Measurements from ENCODE around the gene BEST1.
"Not testable (repeated sequence)": the region's sequence is repeated elsewhere in the genome, so short reads cannot be mapped to it uniquely, and the experiment has no call there.

BEST1 gene

DNA sequence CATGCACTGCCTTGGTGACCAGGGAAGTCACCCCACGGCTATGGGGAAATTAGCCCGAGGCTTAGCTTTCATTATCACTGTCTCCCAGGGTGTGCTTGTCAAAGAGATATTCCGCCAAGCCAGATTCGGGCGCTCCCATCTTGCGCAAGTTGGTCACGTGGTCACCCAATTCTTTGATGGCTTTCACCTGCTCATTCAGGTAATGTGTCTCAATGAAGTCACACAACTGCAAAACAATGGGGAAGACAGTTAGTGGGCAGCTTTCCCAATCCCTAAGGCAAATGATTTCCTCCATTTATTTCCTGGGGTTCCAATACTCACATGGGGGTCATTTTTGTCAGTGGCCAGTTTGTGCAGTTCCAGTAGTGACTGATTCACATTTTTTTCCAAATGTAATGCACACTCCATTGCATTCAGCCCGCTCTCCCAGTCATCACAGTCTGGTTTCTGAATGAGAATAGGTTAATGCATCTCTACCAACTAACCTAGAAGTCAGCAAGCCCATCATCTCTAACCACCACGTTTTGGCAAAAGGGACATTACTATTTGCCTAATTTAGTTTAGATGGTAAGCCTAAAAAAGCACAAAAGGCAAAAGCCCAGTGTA is 14.6 kb downstream of the BEST1 start:
- not testable (repeated sequence) for DNase-seq (ENCODE audit: low read depth)

DNA sequence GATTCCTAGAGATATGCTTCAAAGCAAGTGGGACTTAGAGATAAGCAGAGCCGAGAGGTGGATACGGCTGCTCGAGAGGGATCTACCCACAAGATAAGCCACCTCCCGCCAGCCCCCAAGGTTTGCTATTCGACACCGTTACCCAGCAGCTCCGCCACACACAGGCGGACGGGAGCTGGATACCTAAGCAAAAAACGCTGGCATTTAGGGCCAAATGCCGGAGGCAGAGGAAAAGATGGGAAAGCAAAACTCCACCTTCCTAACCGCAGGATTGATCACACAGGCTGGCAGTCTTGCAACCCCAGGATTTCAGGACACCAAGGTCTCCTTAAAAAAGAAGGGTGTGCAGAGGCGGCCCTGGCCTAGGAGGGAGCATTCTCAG is 16.6 kb downstream of the BEST1 start:
- DNase-seq (ENCODE audit: low read depth) = no peak

DNA sequence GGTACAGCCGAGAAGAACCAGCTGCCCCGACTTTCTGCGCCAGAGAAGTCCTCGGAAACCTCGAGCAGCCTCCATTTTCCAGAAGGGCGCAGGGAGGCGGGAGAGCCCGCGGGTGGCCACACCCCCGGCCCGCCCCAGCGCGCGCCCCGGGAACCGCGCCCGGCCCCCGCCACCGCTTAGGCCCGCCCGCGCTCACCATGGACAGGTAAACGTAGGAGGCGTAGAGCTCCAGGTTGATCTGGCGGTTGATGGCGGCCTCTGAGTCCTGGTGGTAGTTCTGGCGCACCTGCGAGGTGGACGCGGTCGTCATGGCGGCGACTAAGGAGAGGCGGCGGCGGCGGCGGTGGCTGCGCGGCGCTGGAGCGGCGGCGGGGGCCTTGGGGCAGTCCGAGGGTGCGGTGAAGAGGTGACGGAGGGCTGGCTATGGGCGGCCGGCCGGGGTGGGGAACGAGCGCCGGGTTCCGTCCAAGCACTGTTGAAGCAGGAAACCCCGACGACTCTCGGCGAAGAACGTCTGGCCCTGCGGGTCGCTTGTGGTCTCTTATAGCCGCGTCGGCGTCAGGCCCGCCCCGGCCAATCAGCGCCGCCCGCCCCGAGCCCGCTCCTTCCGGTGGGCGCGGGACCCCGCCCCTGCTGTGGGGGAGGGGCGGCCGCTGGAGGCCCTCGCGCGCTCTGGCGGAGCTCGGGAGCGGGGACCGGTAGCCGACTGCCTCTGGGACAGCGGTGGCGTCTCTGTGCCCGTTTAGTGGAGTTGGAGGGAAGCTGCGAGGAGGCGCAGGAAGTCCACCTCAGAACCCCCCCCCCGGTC is 17.2 kb downstream of the BEST1 start, which contains the start of gene FTH1:
Gene FTH1, minus strand, starts transcription at position 519 of the 808 bp plus-strand sequence. Its CDS starts 209 bp downstream, at position 310.
- peak; percentile 83 for DNase-seq (ENCODE audit: low read depth)

DNA sequence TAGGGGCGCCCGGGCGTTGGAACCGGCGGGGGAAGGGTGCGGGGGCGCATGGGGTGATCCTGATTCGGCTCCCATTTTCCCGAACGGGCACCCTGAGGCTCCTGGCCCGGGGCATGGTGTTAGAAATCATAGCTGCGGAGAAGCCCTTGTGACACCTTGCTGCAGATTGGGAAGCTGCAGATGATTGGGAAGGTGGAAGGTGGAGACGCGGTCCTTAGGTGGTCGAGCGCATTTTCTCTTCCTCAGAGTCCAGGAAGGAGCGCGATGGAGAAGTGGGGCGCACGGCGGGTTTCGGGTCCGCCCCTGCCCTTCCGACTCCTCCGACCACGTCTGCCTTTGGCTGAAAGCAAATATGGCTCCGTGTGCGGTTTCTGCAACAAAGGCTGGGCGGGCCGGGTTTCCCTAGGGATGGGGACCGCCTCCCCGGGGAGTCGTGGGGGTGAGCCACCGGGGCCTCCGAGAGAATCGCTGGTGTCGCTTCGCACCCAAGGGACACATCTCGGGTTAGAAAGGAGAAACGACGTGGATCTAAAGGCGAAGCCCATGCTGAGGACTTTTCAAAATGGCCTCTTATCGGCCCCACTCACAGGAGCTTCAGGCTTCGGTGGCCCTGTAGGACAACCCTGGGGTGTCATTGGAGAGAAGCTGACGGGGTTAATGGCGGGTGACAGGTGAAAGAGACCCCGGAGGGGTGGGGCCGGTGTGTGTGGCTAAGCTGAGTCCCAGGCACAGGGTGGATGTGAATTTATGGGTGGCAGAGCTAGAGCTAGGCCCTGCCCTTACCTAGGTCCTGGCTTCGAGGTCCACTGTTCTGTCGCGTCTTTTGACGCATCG is 18.0 kb downstream of the BEST1 start:
- DNase-seq (ENCODE audit: low read depth) = no peak

DNA sequence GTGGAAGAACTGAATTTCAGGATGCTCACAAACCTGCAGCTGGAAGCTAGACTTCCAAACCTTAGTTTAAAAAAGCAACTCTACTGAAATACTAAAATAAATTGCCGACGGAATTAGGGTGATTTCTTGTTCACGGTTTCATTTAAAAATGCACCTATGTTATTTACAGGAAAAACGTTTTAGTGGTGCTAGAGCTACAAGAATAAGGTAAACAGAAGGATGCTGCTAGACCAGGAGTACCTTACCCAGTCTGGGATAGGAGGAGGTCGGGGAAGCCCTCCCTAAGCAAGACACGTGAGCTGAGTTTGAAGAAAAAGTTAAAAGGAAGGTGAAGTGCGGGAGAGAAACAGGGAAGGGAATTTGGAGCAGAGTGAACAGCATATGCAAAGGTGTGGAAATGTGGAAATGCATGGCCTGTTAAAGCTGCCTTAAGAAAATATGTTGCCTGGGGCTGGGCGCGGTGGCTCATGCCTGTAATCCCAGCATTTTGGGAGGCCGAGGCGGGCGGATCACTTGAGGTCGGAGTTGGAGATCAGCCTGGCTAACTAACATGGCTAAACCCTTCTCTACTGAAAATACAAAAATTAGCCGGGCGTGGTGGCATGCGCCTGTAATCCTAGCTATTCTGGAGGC is 18.7 kb downstream of the BEST1 start:
- no peak for DNase-seq (ENCODE audit: low read depth)

DNA sequence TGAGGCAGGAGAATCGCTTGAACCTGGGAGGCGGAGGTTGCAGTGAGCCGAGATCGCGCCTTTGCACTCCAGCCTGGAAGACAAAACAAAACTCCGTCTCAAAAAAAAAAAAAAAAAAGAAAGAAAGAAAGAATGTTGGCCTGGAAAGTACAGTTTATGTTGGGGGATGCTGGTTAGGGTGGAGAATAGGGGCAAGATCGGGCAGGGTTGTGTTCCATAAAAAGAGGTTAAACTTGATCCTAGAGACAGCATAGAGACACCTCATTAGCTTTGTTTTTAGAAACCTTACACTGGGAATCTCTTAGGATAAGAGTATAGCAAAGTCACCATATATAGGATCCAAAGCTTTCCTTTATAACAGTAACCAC is 19.2 kb downstream of the BEST1 start:
- no peak for DNase-seq (ENCODE audit: low read depth)

DNA sequence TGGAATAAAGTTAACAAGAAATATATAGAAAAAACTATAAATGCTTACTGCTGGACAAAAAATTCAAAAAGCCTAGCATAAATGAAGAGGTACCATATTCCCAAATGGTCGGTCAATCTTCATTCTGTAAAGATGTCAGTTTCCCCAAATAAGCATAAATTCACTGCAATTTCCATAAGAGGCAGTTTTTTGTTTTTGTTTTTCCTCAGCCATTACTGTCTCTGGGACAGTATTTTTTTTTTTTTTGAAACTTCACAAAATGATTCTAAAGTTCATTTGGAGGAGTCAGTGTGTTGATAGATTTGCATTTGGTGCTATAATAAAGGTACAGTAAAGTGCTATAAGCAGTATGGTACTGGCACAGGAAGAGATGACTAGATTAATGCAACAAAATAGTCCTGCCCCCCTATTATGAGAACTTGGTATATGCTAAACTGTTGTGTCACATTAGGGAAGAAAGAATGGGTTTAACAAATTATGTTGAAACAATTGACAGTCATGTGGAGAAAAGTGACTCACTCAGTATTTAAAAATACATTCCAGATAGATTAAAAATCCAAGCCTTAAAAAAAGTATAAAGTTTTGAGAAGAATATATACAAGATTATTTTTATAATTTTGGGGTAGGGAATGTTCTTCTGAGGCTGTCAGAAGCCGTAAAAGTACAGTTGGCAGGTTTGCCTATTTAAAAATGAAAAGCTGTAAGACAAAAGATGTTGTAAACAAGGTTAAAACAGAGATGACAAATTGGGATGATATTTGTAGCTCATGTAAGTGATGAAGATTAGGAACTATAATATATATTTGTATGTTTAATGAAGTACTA is 19.9 kb downstream of the BEST1 start:
- no peak for DNase-seq (ENCODE audit: low read depth)

DNA sequence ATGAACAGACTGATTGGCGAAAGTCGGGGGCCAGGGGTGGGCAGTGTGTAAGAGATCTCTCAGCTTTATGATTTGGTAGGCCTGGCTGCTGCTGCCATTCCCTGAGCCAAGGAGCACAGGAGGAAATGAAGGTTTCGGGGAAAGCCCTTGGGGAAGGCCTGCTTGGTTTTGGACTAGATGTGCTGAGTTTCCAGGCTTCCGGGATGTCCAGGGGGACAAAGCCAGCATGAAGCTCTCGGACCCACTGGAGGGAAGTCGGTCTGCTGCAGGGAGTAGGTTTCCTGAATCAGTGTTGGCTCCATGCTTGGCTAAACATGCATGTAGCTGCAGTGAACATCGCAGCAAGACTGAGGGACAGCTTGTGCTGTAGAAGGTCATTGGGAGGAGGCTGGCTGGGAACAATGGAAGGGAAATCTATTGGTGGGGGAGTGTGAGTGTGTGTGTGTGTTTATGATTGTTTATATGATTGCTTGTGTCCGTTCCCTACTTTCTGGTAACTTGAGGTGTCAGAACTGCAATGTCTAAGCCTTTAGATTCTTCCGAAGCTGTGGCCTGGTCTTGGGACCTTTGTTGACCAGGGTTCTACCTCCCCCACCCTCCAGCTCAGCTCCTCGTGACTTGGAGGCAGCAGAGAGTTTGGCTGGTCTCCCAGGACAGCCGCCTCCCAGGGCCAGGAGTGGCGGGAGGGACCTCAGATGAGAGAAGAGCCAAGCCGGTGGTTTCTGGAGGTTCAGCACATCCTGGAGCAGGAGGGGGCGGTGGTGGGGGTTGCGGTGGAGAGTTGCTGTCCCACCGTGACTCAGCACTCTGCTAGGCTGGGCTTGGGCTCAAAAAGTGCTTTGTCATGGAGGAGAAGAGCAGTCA is 21.3 kb downstream of the BEST1 start:
- DNase-seq (ENCODE audit: low read depth) = no peak

DNA sequence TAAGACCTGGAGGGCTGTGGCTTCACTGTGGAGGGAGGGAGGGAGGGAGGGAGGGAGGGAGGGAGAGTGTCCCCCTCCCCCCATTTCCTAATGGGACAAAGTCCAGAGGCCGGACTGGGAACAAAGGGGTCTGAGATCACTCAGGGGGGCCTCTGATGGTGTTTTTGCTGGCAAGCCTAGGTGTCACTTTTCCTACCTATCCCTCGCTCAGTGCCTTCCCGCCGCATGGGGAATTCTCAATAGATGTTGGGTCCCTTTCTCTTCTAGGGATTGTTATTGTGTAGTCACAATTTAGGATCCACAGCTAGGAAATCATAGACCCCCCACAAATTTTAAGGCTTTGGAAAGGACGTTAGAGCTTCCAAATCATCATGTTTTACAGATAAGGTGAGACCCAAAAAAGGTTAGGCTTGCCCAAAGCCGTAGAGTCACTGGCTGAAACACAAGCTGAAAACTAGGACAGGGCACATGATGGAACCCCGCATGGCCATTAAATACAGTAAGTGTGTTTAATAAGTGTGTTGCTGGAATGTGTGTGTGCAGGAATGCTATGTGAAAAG is 22.0 kb downstream of the BEST1 start:
- no peak for DNase-seq (ENCODE audit: low read depth)

DNA sequence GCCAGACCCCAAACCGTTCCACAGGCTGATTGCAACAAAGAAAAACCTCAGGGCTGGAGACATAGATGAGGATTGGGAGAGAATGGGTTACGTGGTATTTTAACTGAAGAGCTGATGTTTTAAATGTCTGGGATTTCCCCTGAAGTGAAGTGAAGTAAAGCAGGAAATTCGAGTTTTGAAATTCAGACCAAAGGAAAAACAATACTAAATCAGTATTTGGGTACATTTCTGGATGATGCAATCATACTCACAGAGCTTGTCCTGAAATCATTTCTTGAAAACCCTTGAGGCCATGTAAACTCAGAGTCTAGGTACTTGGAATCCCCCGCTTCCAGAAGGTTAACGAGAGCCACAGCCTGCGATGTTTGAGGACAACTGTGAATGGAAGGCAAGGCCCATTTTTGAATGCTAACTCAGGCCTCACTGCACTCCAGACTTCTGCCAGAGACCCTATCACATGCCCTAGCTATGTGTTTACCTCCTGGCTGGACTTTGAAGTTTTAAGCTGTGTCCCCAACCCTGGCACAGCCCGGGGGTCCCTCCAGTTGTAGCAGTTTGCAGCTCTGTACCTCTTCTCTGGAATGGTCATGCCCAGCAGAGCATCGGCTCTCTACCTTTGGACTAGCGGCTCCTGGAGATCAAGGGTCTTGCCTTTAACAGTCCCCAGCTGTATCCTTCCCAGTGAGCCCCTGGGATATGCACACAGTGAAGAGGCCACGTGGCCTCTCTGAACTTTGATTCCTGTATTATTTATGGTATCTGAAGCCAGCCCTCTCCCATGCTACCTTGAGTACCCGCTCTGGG is 22.7 kb downstream of the BEST1 start:
- DNase-seq (ENCODE audit: low read depth) = no peak

DNA sequence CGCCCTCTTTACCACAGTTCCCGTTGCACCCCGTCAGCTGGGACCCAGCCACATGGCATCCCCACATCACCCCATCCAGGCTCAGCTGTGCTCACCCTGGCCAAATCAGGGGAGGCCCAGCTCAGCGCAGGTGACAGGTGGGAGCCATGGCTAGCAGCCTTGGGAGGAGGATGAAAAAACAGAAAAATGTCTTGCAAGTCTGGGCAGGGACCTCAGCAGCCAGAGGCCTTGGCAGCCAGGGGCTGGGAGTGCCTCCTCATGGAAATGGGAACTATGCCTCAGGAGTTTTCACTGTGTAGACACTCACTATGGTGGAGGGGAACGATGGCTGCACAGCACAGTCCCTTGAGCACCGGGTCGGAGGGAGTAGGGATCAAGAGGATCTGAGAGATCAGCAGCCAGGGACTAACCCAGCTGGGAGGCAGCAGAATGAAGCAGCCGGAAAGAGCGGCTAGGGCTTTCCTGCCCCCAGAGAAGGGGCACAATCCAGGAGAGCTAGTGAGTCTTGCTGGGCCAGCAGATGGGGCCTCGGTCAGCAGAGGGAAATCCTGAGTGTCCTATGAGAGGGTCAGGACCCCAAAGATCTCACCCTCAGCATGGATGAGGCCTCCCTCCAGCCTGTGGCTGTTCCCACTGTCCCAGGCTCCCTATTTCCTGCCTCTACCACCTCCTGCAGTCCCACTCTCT is 23.5 kb downstream of the BEST1 start:
- DNase-seq (ENCODE audit: low read depth) = no peak

DNA sequence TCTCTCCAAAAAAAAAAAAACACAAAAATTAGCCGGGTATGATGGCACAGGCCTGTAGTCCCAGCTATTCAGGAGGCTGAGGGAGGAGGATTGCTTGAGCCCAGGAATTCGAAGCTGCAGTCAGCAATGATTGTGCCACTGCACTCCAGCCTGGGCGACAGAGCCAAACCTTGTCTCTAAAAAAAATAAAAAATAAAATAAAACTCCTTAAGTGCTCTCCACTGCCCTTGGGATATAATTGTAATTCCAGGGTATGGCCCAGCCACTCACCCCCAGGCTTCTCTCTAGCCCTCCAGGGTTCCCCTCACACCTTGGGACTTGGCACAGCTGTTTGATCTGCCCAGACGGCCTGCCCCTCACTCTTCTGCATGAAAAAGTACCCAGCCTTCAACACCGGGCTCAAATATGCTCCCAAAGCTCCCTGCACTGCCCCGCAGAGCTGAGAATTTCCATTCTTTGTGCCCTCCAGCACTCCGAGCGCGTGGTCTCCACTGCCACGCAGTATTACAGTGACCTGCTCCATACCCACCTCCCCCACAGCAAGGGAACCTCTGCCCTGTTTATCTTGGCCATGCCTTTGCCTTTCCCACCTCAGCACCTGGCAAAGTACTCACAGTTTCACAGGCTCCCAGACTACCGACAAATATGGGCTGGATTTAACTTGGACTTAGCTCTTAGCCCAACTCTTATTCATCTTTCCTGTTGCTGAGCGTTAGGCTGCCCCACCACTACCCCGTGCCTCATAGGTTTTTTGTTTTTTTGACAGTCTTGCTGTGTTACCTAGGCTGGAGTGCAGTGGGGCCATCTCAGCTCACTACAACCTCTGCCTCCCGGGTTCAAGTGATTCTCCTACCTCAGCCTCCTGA is 24.8 kb downstream of the BEST1 start:
- no peak for DNase-seq (ENCODE audit: low read depth)

DNA sequence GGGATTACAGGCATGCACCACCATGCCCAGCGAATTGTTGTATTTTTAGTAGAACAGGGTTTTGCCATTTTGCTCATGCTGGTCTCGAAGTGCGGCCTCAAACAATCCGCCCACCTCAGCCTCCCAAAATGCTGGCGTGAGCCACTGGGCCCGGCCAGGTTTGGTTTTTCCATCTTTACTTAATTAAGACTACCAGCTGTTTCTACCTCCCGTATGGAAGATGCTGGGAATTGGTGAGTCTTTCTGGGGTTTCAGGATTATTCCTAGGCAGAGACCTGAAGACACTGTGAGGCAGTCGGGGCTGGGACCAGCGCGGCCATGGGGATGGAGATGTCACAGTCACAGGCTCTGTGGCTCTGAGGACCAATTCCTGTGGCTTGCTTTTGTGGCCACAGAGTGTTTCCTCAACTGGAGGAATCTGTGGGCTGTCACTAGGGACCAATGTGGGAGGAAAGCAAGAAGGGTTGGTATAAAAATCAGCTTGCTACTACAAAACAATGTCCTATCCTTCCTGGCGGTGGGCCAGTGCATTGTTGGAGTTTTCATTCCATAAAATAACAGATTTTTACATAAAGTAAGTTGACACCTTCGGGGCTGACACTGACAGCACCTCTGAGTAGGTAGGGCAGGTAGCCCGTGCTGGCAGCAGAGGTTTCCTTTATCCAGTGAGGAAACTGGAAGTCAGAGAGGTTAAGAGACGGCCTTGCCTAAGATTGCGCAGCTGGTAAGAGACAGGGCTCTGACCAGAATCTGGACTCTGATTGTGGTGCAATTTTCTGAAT is 25.7 kb downstream of the BEST1 start:
- DNase-seq (ENCODE audit: low read depth) = no peak

DNA sequence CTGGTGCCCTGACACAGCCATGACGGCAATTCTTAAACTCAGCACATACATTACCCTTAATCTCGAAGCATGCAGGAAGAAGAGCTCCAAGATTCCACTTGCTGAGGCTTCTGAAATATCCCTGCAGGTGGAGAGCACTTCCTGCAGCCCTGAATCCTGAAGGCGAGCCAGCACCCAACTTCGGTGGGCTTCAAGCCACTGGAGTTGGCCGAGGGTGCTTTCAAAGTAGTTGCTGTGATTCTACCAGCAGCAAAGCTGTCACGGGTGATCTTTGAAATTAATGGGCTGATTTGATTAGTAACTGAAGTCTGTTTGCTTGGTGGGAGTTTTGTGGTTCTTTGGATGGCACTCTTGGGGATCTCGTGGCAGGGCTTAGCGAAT is 26.3 kb downstream of the BEST1 start:
- no peak for DNase-seq (ENCODE audit: low read depth)

DNA sequence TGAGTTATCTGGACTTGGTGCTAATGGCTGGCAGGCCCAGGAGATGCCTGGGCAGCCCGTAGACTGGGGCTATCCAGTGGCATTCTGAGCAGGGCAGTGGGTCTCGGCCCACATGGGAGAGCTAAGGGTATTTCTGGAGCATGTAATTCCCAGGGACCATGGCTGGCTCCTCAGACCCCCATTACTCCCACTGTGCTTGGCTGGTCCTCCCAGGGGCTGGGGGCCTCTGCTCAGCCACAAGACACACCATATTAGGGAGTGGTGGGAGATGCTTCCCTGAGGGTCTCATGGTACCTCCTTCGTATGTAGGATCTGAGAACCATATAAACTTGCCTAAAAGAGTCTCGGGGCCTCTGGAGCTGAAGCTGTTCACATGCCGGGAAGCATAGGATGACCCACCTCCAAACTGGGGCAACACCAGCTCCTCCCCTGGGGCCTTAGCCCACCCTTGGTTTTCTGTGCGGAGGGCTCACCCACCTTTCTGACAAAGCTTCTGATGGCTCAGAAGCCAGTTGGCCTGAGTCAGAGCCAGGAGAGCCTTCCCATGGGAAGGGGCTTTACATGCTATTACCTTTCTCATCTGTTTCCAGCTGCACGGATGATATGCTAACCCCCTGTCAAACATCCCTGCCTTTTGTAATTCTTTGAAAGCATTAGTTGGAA is 26.8 kb downstream of the BEST1 start:
- no peak for DNase-seq (ENCODE audit: low read depth)

All from T-helper 22 cell (primary cell).